ENCODE data around the gene CYTH2. TPM values are rescaled to one million over a fixed set of nuclear protein-coding genes. Genes with fewer than 3 reads are reported as not detected.

The CYTH2 gene
- total RNA-seq, 1 donor from 2014 or later = 30.6 TPM

DNA sequence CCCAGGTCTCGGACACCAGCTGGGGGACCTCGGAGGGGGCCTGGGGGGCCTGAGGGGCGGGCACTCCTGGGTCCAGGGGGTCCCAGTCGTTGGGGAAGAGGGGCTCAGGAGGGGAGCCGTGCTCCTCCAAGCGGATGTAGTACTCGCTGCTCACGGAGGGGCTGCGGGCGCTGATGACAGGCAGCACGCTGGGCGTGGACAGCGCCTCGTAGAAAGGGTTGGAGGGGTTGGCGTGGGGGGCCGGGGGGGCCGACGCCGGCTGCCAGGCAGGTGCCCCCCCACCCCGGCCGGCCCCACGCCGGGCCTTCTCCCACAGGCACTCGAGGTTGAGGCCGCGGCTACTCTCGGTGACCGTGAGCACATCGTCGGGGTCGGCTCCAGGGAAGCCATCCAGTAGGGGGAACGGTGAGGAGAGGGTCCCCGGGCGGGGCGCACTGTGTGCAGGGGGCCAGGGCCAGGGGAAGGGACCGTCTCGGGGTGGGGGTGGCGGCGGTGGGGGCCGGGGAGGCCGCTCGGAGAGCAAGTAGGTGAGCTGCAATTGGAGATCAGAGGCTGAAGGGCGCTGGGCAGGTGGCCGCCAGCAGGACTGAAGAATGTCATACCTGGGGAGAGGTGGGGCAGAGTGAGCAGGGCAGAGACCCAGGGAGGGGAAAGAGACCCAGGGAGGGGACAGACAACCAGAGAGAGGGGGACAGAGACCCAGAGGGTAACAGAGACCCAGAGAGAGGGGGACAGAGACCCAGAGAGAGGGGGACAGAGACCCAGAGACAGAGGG lies 30.3 kb downstream of the CYTH2 start:
- no peak overlapping the region for H3K27ac Mint-ChIP-seq
- H3K9me3 Mint-ChIP-seq = no peaks in the 10 kb centered on the region
- H3K36me3 Mint-ChIP-seq (ENCODE audit: low read depth) = no peaks in the 10 kb centered on the region
- no peak for DNase-seq
- H3K27me3 Mint-ChIP-seq = peaks cover 14% of the 10 kb centered on the region
- H3K4me1 Mint-ChIP-seq = peaks cover 15% of the 10 kb centered on the region
- intact Hi-C loops (cut with micrococcal nuclease) = no loop called here
- peak overlapping the region; percentile 3 for H3K4me3 Mint-ChIP-seq

DNA sequence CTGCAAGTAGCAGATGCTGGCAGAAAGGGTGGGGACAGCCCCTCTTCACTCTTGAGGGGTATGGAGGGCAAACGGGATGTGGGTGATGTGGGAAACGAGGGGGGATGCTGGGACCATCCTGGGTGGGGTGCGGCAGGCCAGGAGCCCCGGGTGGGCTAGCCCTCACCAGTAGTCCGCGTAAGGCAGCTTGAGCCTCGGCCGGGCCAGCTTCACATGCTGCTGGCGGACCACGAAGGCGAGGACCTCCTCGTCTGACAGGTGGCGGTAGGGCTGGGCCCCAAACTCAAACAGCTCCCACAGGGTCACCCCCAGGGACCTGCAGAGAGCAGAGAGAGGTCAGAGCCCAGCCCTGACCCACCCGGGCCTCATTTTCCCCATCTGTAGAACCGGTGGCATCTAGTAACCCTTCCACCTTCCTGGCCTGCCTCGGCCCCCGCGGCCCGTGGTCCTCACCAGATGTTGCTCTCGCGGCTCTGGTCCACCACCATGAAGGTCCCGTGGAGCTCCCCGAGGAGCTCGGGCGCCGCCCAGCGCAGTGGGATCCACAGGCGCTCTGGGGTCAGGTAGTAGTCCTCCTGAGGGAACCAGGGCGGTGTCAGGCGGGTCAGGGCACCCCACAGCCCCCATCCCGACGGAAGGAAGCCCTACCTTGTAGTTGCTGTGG lies 31.8 kb downstream of the CYTH2 start:
- peaks cover 12% of the 10 kb centered on the region for H3K4me1 Mint-ChIP-seq
- H3K27ac Mint-ChIP-seq = no peak overlapping the region
- intact Hi-C loops (cut with micrococcal nuclease) = no loop called here
- no peaks in the 10 kb centered on the region for H3K9me3 Mint-ChIP-seq
- peaks cover 2% of the 10 kb centered on the region for H3K27me3 Mint-ChIP-seq
- no peaks in the 10 kb centered on the region for H3K36me3 Mint-ChIP-seq (ENCODE audit: low read depth)
- DNase-seq = no peak
- peak overlapping the region; percentile 85 for H3K4me3 Mint-ChIP-seq

DNA sequence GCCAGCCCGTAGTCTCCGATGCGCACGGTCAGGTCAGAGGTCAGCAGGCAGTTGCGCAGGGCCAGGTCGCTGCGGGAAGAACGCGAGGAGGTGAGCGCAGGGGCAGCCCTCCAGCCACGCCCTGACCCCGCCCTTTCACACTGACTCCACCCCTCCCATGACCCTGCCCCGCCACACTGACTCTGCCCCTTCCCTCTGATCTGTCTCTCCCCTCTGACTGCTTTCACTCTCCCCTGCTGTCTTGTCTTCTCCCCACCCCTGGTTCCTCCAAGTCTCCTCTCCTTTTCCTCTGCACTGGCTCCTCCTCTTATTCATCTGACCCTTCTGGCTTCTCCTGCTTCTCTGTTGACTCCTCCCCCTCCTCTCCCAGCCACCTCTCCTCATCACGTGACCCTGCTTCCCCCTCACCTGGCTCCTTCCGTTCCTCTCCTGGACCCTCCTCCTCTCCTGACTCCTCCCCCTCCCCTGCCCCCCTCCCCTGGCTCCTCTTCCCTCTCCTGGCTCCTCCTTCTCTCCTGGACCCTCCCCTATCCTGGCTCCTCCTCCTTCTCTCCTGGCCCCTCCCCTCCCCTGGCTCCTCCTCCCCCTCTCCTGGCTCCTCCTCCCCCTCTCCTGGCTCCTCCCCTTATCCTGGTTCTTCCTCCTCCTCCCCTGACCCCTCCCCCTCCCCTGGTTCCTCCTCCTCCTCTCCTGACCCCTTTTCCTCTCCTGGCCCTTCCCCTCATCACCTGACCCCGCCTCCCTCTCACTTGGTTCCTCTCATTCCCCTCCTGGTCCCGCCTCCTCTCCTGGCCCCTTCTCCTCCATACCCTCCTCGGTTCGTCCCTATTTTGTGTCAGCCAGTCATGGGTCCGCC lies 32.6 kb downstream of the CYTH2 start:
- Mint-ChIP-seq H3K27ac (peak overlapping the region; percentile 68), H3K27me3 (peaks cover 2% of the 10 kb centered on the region), H3K9me3 (no peaks in the 10 kb centered on the region), H3K4me1 (peaks cover 12% of the 10 kb centered on the region), H3K4me3 (peak overlapping the region; percentile 85), H3K36me3 (ENCODE audit: low read depth) (no peaks in the 10 kb centered on the region)
- intact Hi-C loops (cut with micrococcal nuclease) = loop anchor here (1.0 kb wide), 1 partner anchor 8 kb away; no protein-coding TSS in a partner anchor
- DNase-seq = peak; percentile 92

DNA sequence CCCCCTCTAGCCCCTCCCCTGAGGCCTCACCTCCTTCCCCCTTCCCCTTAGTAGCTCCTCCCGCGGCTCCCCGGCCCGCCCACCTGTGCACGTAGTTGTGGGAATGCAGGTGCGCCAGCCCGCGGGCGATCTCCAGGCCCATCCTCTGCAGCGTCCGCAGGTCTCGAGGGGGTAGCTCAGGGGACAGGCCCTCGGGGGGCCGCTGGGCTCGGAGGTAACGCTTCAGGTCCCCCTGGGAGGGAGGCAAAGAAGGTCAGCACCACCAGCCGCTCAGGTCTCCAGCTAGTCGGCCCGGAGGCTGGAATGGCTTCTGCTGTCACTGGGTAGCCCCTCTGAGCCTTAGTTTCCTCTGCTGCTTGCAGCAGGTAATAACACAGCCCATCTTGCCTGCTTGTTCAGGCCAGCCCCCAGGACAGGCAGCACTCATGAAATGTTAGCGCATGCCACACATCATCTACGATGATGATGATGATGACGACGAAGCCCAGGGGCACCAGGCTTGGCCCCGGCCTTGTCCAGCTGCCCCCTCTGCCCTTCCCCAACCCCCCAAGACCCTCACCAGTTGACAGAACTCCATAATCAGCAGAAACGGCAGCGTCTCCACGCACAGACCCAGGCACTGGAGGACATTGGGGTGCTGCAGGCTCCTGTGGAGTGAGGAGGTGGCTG lies 33.3 kb downstream of the CYTH2 start:
- peaks cover 12% of the 10 kb centered on the region for H3K4me1 Mint-ChIP-seq
- no peaks in the 10 kb centered on the region for H3K9me3 Mint-ChIP-seq
- H3K27ac Mint-ChIP-seq = peak overlapping the region; percentile 48
- DNase-seq = no peak
- intact Hi-C loops (cut with micrococcal nuclease) = loop anchor here (1.0 kb wide), 1 partner anchor 9 kb away; no protein-coding TSS in a partner anchor
- peaks cover 2% of the 10 kb centered on the region for H3K27me3 Mint-ChIP-seq
- peak overlapping the region; percentile 85 for H3K4me3 Mint-ChIP-seq
- H3K36me3 Mint-ChIP-seq (ENCODE audit: low read depth) = no peaks in the 10 kb centered on the region

DNA sequence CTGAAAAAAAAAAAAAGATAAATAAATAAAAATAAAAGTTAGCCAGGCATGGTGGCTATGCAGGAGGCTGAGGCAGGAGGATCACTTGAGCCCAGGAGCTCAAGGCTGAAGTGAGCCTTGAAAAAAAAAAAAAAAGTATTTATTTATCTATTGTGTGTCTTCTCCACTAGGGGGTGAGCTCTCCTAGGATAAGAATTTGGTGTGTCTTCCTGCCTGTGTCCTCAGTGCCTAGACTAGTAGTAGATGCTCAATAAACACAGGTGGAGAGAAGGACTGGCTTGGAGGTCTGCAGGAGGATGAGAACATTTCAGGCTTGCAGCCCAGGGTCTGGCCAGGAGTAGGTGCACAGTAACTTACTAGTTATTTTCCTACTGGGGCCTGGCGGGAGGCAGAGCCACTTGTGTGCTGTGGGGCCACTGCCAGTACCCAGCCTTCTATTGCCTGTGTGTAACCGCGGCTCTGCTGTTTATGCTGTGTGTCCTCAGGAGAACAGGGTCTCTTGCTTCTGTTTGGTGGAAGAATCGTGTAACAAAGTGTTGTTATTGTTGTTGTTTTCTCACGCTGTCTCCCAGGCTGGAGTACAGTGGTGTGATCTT lies 37.1 kb downstream of the CYTH2 start:
- peak; percentile 76 for DNase-seq
- Mint-ChIP-seq H3K4me1 (peaks cover 19% of the 10 kb centered on the region), H3K4me3 (no peak overlapping the region), H3K27me3 (no peaks in the 10 kb centered on the region), H3K36me3 (ENCODE audit: low read depth) (no peaks in the 10 kb centered on the region), H3K9me3 (no peaks in the 10 kb centered on the region), H3K27ac (no peak overlapping the region)
- intact Hi-C loops (cut with micrococcal nuclease) = loop anchor here (1.0 kb wide), 2 partner anchors 78 to 83 kb away; no protein-coding TSS in a partner anchor

DNA sequence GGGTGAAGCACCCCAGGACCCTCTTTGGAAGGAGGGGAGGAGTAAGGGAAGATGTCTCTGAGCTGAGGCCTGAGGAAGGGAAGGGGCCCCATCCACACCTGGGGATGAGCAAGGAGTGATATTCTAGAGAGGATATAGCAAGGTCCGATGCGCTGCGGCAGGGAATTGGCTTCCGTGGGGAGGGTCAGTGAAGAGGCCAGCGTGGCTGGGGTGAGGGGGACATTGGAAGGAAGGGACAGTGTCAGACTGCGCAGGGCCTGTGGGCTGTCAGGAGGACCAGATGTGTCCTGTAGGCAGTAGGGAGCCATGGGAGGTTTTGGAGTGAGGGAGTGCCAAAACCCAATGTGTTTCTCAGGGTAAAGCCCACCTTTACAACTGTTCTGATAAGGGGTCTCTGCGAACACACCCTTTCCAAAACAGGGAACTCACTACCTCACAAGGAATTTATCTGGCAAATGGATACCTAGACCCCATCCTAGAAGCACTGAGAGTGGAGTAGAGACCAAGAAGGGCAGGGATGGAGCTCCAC lies 38.8 kb downstream of the CYTH2 start:
- H3K36me3 Mint-ChIP-seq (ENCODE audit: low read depth) = no peaks in the 10 kb centered on the region
- peak overlapping the region; percentile 40 for H3K27ac Mint-ChIP-seq
- no peaks in the 10 kb centered on the region for H3K27me3 Mint-ChIP-seq
- no peak for DNase-seq
- no peak overlapping the region for H3K4me3 Mint-ChIP-seq
- peaks cover 11% of the 10 kb centered on the region for H3K4me1 Mint-ChIP-seq
- intact Hi-C loops (cut with micrococcal nuclease) = no loop called here
- H3K9me3 Mint-ChIP-seq = no peaks in the 10 kb centered on the region

DNA sequence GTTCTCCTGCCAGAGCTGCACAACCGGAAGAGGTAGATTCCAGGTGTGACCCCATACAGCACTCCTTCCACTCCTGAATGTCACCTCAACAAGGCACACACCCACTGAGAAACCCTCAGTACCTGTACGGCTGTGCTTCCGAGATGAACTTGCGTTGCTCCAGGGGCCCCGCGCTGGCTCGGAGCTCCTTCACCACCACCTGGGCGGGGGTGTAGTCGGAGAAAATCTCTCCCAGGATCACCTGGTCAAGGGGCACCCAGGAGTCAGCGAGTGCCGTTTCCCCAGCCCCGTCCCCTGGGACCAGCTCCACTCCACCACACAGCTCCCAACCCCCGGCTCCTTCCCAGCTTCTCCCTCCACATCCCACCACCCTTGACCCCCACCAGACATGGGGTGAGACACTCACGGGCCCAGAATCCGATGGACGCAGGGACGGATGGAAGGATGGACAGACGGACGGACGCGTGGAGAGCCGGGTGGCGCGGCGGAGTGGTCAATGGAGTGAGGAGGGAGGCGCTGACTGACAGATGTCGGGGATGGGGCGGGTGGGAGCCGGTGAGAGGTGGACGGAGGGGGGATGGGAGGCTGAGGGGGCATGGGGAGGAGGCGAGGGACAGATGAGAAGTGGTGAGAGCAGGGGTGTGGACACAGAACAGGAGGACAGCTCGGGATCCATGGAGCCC lies 39.7 kb downstream of the CYTH2 start:
- no peaks in the 10 kb centered on the region for H3K9me3 Mint-ChIP-seq
- DNase-seq = no peak
- no peak overlapping the region for H3K4me3 Mint-ChIP-seq
- peaks cover 8% of the 10 kb centered on the region for H3K4me1 Mint-ChIP-seq
- H3K27ac Mint-ChIP-seq = no peak overlapping the region
- intact Hi-C loops (cut with micrococcal nuclease) = no loop called here
- H3K27me3 Mint-ChIP-seq = no peaks in the 10 kb centered on the region
- H3K36me3 Mint-ChIP-seq (ENCODE audit: low read depth) = no peaks in the 10 kb centered on the region

DNA sequence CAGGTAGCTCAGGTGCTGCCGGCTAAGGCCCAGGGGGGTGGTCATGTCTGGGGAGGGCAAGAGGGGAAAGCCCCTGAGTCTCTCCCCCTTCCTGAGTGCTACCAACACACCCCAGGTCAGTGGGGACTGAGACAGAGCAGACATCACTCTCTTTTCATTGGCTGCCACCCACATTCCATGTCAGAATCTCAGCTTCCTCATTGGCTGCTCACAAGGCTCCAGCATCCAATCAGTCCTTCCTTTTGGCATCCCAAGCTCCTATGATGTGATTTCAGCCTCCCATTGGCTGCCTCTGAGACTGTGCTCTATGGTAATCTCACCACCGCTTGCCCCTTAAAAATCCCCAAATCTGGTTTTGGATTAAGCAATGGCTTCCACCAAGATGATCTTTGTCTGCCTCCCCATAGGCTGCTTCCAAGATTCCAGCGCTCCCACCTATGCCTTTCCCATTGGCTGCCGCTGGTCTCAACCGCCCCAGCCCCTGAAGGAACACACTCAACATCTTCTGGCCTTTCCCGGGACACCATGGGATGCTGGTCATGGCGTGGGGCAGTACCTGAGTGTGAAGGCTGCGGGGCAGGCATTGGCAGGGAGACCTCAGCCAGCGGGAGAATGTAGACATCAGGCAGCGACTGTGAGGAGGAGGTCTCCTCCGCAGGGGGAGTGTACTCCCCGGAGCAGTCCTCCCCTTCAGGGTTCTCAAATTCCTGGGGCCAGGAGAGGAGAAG lies 40.5 kb downstream of the CYTH2 start:
- H3K27me3 Mint-ChIP-seq = no peaks in the 10 kb centered on the region
- no peak overlapping the region for H3K4me3 Mint-ChIP-seq
- no peaks in the 10 kb centered on the region for H3K36me3 Mint-ChIP-seq (ENCODE audit: low read depth)
- H3K9me3 Mint-ChIP-seq = no peaks in the 10 kb centered on the region
- no peak overlapping the region for H3K27ac Mint-ChIP-seq
- DNase-seq = no peak
- intact Hi-C loops (cut with micrococcal nuclease) = loop anchor here (5.0 kb wide), 2 partner anchors 147 to 187 kb away; partner anchors contain the start of genes SYNGR4 and TMEM143
- peaks cover 10% of the 10 kb centered on the region for H3K4me1 Mint-ChIP-seq

DNA sequence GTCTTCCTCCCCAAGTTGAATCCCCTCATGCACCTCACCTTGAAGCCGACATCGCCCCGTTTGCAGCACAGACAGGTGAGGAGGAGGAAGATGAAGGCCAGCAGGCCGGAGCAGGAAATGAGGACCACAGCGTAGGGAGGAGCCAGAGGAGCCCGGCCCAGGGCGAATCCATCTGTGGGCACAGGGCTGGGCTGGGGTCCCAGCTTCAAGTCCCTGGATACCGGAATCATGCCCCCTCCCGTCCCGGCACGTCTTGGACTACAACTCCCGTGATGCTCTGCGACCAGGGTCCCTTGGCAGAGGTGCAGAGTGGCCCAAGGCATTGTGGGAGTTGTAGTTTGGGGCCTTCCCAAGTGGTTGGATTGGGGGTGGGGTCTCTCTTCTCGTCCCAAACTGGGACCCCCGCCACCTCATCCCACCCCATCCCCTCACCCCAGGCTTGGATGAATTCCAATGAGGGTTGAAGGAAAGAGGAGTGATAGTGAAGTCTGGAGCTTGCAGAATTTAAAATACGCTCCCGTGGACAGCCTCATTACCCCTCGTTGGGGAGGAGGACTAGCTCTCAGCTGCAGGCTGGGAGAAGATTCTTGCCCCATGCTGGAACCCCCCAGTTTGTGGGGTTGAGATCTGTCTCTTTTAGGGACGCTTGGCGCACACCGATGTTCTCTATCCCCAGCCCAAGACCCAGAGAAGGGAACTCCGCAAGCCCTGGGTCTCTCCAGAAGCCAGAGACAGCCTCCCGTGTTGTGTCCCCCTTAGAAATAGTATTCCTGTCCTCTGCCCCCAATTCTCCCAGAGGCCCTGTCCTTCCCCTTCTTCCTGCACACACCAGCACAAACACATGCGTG lies 41.5 kb downstream of the CYTH2 start:
- no peaks in the 10 kb centered on the region for H3K27me3 Mint-ChIP-seq
- intact Hi-C loops (cut with micrococcal nuclease) = loop anchor here (5.0 kb wide), 2 partner anchors 148 to 188 kb away; partner anchors contain the start of genes SYNGR4 and TMEM143
- peak overlapping the region; percentile 77 for H3K27ac Mint-ChIP-seq
- no peaks in the 10 kb centered on the region for H3K9me3 Mint-ChIP-seq
- peak; percentile 93 for DNase-seq
- no peaks in the 10 kb centered on the region for H3K36me3 Mint-ChIP-seq (ENCODE audit: low read depth)
- no peak overlapping the region for H3K4me3 Mint-ChIP-seq
- peaks cover 10% of the 10 kb centered on the region for H3K4me1 Mint-ChIP-seq

DNA sequence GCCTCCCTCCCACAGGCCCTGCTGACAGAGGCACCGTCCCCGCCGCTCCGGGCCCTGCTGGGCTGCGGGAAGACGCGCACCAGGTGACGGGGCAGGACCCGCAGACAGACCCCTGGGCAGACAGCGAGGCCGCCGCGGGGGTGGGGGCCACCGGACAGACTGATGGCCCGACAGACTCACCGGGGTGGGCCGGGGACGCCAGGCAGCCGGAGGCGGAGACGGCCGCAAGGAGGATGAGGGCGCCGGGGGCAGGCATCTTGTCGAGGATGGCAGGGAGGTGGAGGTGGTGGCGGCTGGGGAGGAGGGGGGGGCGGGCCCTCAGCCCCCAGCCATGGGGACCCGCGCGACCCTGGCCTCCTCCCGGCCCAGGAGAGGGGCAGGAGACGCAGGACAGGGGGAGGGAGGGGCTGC lies 42.2 kb downstream of the CYTH2 start:
- no peaks in the 10 kb centered on the region for H3K36me3 Mint-ChIP-seq (ENCODE audit: low read depth)
- intact Hi-C loops (cut with micrococcal nuclease) = loop anchor here (5.0 kb wide), 2 partner anchors 149 to 189 kb away; partner anchors contain the start of genes SYNGR4 and TMEM143
- peak; percentile 76 for DNase-seq
- no peak overlapping the region for H3K4me3 Mint-ChIP-seq
- H3K27ac Mint-ChIP-seq = no peak overlapping the region
- peaks cover 10% of the 10 kb centered on the region for H3K4me1 Mint-ChIP-seq
- H3K9me3 Mint-ChIP-seq = no peaks in the 10 kb centered on the region
- H3K27me3 Mint-ChIP-seq = no peaks in the 10 kb centered on the region

DNA sequence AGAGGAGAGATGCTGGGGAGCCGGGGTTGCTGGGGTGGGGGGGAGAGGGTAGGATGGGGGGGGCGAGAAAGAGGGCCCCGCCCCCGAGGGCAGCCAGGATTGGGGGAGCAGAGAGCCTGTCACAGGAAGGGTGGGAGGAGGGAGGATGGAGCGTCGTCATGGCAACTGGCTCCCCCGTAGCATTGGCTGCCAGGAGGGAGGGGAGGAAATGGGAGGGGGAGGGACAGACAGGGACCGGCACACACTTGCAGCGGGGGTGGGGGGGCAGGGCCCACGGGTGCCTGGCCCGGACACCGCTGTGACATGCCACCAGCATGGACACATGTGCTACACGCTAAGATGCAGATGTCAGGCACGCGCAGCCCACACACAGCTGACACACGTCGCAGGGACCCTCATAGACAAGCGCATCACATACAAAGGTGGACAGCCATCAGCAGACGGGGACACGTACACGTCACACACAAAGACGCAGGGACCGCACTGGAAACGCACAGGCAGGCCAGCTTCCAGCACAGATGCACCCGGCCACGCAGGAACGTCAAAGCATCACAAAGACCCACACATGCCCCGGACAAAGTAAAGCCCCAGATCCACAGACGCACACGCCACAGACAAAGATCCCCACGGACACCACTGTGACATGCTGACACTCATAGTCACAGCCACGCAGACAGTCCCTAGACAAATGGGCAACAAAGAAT lies 42.8 kb downstream of the CYTH2 start, which contains the start of gene LMTK3:
TSS of gene LMTK3 (minus strand) at position 36 of the 704 bp plus-strand sequence. CDS start 259 bp downstream, outside the sequence.
- peaks cover 10% of the 10 kb centered on the region for H3K4me1 Mint-ChIP-seq
- H3K27me3 Mint-ChIP-seq = no peaks in the 10 kb centered on the region
- H3K27ac Mint-ChIP-seq = peak within 1 kb of the TSS; percentile 77
- DNase-seq = peak; percentile 92
- no peak within 1 kb of the TSS for H3K4me3 Mint-ChIP-seq
- intact Hi-C loops (cut with micrococcal nuclease) = loop anchor here (5.0 kb wide), 2 partner anchors 150 to 190 kb away; partner anchors contain the start of genes SYNGR4 and TMEM143
- no peaks in the 10 kb centered on the region for H3K36me3 Mint-ChIP-seq (ENCODE audit: low read depth)
- H3K9me3 Mint-ChIP-seq = no peaks in the 10 kb centered on the region
